Measurements from ENCODE around the gene SPG11. TPM values are rescaled to one million over a fixed set of nuclear protein-coding genes. Genes with fewer than 3 reads are reported as not detected.
"Not testable (repeated sequence)": the region's sequence is repeated elsewhere in the genome, so short reads cannot be mapped to it uniquely, and the experiment has no call there.

The SPG11 gene, protein sequence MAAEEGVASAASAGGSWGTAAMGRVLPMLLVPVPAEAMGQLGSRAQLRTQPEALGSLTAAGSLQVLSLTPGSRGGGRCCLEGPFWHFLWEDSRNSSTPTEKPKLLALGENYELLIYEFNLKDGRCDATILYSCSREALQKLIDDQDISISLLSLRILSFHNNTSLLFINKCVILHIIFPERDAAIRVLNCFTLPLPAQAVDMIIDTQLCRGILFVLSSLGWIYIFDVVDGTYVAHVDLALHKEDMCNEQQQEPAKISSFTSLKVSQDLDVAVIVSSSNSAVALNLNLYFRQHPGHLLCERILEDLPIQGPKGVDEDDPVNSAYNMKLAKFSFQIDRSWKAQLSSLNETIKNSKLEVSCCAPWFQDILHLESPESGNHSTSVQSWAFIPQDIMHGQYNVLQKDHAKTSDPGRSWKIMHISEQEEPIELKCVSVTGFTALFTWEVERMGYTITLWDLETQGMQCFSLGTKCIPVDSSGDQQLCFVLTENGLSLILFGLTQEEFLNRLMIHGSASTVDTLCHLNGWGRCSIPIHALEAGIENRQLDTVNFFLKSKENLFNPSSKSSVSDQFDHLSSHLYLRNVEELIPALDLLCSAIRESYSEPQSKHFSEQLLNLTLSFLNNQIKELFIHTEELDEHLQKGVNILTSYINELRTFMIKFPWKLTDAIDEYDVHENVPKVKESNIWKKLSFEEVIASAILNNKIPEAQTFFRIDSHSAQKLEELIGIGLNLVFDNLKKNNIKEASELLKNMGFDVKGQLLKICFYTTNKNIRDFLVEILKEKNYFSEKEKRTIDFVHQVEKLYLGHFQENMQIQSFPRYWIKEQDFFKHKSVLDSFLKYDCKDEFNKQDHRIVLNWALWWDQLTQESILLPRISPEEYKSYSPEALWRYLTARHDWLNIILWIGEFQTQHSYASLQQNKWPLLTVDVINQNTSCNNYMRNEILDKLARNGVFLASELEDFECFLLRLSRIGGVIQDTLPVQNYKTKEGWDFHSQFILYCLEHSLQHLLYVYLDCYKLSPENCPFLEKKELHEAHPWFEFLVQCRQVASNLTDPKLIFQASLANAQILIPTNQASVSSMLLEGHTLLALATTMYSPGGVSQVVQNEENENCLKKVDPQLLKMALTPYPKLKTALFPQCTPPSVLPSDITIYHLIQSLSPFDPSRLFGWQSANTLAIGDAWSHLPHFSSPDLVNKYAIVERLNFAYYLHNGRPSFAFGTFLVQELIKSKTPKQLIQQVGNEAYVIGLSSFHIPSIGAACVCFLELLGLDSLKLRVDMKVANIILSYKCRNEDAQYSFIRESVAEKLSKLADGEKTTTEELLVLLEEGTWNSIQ (N-terminal part only)
- total RNA-seq (2014; rRNA removed; shearing (Covaris generic)), result 44.6 and 50.5 TPM in 2 replicates

DNA sequence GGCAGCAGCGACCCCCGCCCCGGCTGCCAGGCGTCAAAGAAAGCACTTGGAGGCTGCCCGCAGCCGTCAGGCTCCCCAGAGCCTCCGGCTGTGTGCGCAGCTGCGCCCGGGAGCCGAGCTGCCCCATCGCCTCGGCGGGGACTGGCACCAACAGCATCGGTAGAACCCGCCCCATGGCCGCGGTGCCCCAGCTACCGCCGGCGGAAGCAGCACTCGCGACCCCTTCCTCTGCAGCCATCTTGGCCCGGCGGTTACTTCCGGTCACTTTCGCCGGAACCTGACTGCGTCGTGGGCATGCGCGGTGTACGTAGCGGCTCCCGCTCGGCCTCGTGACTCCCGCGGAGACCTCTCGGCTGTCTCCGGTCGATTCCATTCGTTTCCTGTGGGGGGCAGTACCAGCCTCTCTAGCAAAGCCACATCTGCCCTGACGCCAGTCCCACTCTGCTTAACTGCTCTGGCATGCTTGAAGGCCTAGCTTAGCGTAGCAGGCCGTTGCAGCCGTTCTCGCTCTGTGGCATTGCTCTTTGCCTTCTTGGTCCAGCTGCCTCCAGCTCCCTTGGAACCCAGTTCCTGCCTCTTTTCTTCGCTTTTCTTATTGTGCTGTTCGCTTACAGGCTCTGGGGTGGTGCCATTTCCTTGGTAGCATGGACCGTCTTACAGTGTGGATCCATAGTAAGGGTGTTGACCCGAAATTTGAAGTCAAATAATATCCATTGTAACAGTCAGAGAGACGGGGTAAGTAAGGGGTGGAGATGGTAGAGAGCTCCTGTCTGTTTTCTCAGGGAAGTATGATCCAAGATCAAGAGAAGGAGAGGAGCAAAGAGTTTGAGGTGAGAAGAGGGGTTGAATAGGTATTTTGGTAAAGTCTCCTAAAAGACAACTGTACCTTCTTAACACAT lies at the start of gene SPG11:
TSS of gene SPG11 (minus strand) at position 253 of the 899 bp plus-strand sequence. CDS start at position 238, 15 bp downstream.
- peak; percentile 97 for DNase-seq (ENCODE audit: low read depth)

DNA sequence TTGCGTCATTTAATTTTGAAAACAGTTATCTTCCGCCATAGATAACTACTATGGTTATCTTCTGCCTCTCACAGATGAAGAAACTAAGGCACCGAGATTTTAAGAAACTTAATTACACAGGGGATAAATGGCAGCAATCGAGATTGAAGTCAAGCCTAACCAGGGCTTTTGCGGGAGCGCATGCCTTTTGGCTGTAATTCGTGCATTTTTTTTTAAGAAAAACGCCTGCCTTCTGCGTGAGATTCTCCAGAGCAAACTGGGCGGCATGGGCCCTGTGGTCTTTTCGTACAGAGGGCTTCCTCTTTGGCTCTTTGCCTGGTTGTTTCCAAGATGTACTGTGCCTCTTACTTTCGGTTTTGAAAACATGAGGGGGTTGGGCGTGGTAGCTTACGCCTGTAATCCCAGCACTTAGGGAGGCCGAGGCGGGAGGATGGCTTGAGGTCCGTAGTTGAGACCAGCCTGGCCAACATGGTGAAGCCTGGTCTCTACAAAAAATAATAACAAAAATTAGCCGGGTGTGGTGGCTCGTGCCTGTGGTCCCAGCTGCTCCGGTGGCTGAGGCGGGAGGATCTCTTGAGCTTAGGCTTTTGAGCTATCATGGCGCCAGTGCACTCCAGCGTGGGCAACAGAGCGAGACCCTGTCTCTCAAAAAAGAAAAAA lies 49.0 kb upstream of the SPG11 start:
- DNase-seq (ENCODE audit: low read depth), result peak; percentile 93

GRCh38 chr15:44711743-44712345 lies 48.4 kb upstream of the SPG11 start:
- peak; percentile 41 for DNase-seq (ENCODE audit: low read depth)

GRCh38 chr15:44711096-44711742 lies 47.8 kb upstream of the SPG11 start, which contains the start of the genes B2M and PATL2:
B2M (plus strand) TSS chr15:44711517; CDS start chr15:44711547, 30 bp downstream.
PATL2 (minus strand) TSS chr15:44711323; CDS start chr15:44676490, 34,833 bp downstream.
- peak; percentile 95 for DNase-seq (ENCODE audit: low read depth)

GRCh38 chr15:44710236-44711095 lies 47.0 kb upstream of the SPG11 start:
- DNase-seq (ENCODE audit: low read depth), result peak; percentile 52

DNA sequence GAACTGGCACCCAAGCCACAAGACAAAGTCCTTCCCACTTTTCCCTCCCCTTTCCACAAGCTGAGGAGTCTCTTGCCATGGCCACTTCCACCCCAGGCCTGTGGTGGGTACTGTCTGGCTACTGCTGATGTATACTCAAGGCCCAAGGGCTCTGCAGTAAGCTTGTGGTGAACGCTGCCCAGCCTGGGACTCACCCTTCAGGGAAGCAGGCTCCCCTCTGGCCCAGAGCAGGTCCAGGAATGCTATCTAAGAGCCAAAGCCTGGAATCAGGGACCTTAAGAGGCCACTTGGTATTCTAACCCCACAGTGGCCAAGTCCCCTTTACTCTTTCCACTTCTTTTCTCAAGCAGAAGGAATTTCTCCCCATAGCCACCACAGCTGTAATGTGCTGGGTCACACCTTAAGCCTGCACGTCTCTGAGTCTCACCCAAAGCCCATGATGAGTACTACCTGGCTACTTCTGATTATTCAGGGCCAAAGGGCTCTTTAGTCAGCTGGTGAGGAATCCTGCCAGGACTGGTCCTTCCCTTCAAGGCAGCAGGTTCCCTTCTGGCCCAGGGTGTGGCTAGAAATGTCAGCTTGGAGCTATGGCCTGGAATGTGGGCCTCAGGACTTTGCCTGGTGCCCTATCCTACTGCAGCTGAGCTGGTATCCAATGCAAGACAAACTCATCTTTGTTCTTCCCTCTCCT lies 43.6 kb upstream of the SPG11 start:
- no peak for DNase-seq (ENCODE audit: low read depth)

DNA sequence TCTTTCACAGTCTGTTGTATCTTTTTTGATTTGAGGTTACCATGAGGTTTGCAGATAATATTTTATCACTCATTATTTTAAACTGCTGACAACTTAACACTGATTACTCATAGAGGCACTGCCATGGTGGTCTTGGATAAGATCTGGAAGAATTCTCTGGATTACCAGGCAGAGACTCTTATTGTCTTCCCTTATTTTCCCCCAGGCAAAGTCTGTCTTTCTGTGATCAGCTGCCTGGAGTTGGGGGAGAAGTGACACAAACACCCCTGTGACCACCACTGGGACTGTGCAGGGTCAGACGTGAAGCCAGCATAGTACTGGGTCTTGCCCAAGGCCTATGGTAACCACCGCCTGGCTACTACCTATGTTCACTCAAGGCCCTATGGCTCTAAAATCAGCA lies 42.9 kb upstream of the SPG11 start:
- no peak for DNase-seq (ENCODE audit: low read depth)

- DNase-seq (ENCODE audit: low read depth), result no peak
These were observed 42.5 kb upstream of the SPG11 start for GRCh38 chr15:44705986-44706385.

DNA sequence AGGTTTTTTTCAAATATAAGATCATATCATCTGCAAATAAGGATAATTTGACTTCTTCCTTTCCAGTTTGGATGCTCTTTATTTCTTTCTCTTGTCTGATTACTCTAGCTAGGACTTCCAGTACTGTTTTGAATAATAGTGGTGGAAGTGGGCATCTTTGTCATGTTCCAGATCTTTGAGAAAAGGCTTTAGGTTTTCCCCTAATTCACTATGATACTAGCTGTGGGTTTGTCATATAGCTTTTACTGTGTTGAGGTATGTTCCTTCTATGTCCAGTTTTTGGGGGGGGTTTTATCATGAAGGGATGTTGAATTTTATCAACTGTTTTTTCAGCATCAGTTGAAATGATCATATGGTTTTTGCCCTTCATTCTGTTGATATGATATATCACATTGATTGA lies 37.2 kb upstream of the SPG11 start:
- DNase-seq (ENCODE audit: low read depth), result not testable (repeated sequence)

DNA sequence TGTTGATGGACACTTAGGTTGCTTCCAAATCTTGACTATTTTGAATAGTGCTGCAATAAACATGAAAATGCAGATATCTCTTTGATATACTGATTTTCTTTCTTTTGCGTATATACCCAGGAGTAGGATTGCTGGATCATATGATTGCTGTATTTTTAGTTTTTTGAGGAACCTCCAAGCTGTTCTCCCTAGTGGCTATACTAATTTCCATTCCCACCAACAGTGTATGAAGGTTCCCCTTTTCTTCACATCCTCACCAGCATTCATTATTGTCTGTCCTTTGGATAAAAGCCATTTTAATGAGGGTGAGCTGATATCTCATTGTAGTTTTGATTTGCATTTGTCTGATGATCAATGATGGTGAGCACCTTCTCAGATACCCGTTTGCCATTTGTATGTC lies 35.2 kb upstream of the SPG11 start:
- DNase-seq (ENCODE audit: low read depth), result no peak

GRCh38 chr15:44697014-44697413 lies 33.6 kb upstream of the SPG11 start:
- DNase-seq (ENCODE audit: low read depth), result no peak

GRCh38 chr15:44695294-44695693 lies 31.8 kb upstream of the SPG11 start:
- no peak for DNase-seq (ENCODE audit: low read depth)

- no peak for DNase-seq (ENCODE audit: low read depth)
These were observed 31.0 kb upstream of the SPG11 start for GRCh38 chr15:44694416-44694815.

- no peak for DNase-seq (ENCODE audit: low read depth)
These were observed 29.2 kb upstream of the SPG11 start for GRCh38 chr15:44692659-44693058.

GRCh38 chr15:44690245-44690644 lies 26.8 kb upstream of the SPG11 start:
- DNase-seq (ENCODE audit: low read depth), result not testable (repeated sequence)

DNA sequence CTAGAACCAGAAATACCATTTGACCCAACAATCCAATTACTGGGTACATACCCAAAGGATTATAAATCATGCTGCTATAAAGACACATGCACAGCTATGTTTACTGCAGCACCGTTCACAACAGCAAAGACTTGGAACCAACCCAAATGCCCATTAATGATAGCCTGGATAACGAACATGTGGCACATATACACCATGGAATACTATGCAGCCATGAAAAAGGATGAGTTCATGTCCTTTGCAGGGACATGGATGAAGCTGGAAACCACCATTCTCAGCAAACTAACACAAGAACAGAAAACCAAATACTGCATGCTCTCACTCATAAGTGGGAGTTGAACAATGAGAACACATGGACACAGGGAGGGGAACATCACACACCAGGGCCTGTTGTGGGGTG lies 25.9 kb upstream of the SPG11 start:
- not testable (repeated sequence) for DNase-seq (ENCODE audit: low read depth)
